CD4-positive, alpha-beta memory T cell (primary cell): ENCODE data around the gene SFTPA2. TPM values are rescaled to one million over a fixed set of nuclear protein-coding genes. Genes with fewer than 3 reads are reported as not detected.
"Not testable (repeated sequence)": the region's sequence is repeated elsewhere in the genome, so short reads cannot be mapped to it uniquely, and the experiment has no call there.

ENCODE experiments used
- CTCF ChIA-PET: fragments of 350-600 bp; sonication (Branson Sonifier 250); formaldehyde crosslinking; loops from one replicate; lab custom pipeline; 2021; ENCODE audit warnings: inconsistent platforms; ENCODE audit not compliant: partially characterized antibody; lab: Charles Lee
- POLR2A ChIA-PET: fragments of 350-600 bp; sonication (Branson Sonifier 250); formaldehyde crosslinking; loops from one replicate; lab custom pipeline; 2021; ENCODE audit not compliant: partially characterized antibody; lab: Charles Lee
- DNase-seq, 5 donors: peaks; one replicate each; pipeline versions ENCODE4 v3.0.0 to v3.0.0-alpha.2; 2020 to 2022; ENCODE audit warnings: mixed read lengths in 1 of 5
- H3K27ac ChIP-seq: one replicate; pipeline ENCODE4 v1.7.0; 2013; ENCODE audit warnings: low read depth, low read length
- H3K27me3 ChIP-seq: 2 replicates; pipeline ENCODE4 v1.7.0; 2013; ENCODE audit warnings: mild to moderate bottlenecking, low read length, moderate library complexity; ENCODE audit not compliant: insufficient read depth
- H3K36me3 ChIP-seq: 2 replicates; pipeline ENCODE4 v1.7.0; 2013; ENCODE audit warnings: mild to moderate bottlenecking, low read length, moderate library complexity; ENCODE audit not compliant: insufficient read depth
- H3K4me1 ChIP-seq: 2 replicates; pipeline ENCODE4 v1.7.0; 2013; ENCODE audit warnings: mild to moderate bottlenecking, low read length, moderate library complexity; ENCODE audit not compliant: insufficient read depth
- H3K4me3 ChIP-seq, 2 donors: one replicate each; pipeline ENCODE4 v1.7.0; 2013; ENCODE audit warnings: low read length in 2 of 2, mild to moderate bottlenecking in 1 of 2
- H3K9me3 ChIP-seq, 2 donors: one replicate each; pipeline ENCODE4 v1.7.0; 2013; ENCODE audit warnings: low read length in 2 of 2, control low read depth in 1 of 2; ENCODE audit not compliant: control insufficient read depth in 1 of 2
- H3K27ac Mint-ChIP-seq, 7 donors: one replicate each; pipeline ENCODE4 v1.8.0; 2020 to 2021; ENCODE audit warnings: mixed read lengths in 7 of 7, mild to moderate bottlenecking in 6 of 7, inconsistent platforms in 3 of 7, moderate library complexity in 3 of 7
- H3K27me3 Mint-ChIP-seq, 2 donors: one replicate each; pipeline ENCODE4 v1.8.0; 2020 to 2021; ENCODE audit warnings: mixed read lengths in 2 of 2
- H3K36me3 Mint-ChIP-seq, 2 donors: one replicate each; pipeline ENCODE4 v1.8.0; 2020 to 2021; ENCODE audit warnings: mixed read lengths in 2 of 2, inconsistent platforms in 1 of 2, mild to moderate bottlenecking in 1 of 2
- H3K4me1 Mint-ChIP-seq, 4 donors: one replicate each; pipeline ENCODE4 v1.8.0; 2020 to 2021; ENCODE audit warnings: mixed read lengths in 4 of 4, mild to moderate bottlenecking in 1 of 4
- H3K4me3 Mint-ChIP-seq, 8 donors: one replicate each; pipeline ENCODE4 v1.8.0; 2020 to 2021; ENCODE audit warnings: mixed read lengths in 8 of 8, mild to moderate bottlenecking in 7 of 8, moderate library complexity in 6 of 8, inconsistent platforms in 3 of 8
- H3K9me3 Mint-ChIP-seq, 8 donors: one replicate each; pipeline ENCODE4 v1.8.0; 2020 to 2021; ENCODE audit warnings: mixed read lengths in 8 of 8, mild to moderate bottlenecking in 5 of 8, inconsistent platforms in 3 of 8, moderate library complexity in 1 of 8
- intact Hi-C: fragments of 100-400 bp; cut with micrococcal nuclease; formaldehyde crosslinking; loops from one replicate; pipeline ENCODE4 v1.15.1; 2023
- polyA plus RNA-seq, 2 donors: library from polyadenylated mRNA; unstranded; fragments of 300-500 nt; fragmentation: Illumina TruSeq; gene quantifications; one replicate each; pipeline ENCODE4 v1.2.3, GENCODE V29; 2021
- total RNA-seq, 2 experiments: library from RNA; stranded (reverse); gene quantifications; one replicate each; pipeline ENCODE4 v1.2.3, GENCODE V29; 2021

SFTPA2 gene
- total and polyA plus RNA-seq, 4 experiments from 2014 or later: not detected

GRCh38 chr10:79511891-79512583 lies 48.2 kb downstream of the SFTPA2 start, which contains the start of gene EIF5AL1:
Gene EIF5AL1, plus strand, starts transcription at chr10:79512533. Its CDS starts 117 bp downstream, at chr10:79512650.
- DNase-seq, H3K4me3 ChIP-seq, H3K27me3 Mint-ChIP-seq, H3K27me3 ChIP-seq, POLR2A ChIA-PET, H3K4me1 ChIP-seq, H3K27ac ChIP-seq, H3K9me3 ChIP-seq, H3K4me3 Mint-ChIP-seq, H3K36me3 ChIP-seq, CTCF ChIA-PET, H3K36me3 Mint-ChIP-seq, intact Hi-C loops, H3K27ac Mint-ChIP-seq, H3K9me3 Mint-ChIP-seq, H3K4me1 Mint-ChIP-seq: not testable (repeated sequence)

- H3K9me3 Mint-ChIP-seq, DNase-seq, CTCF ChIA-PET, H3K4me1 Mint-ChIP-seq, H3K27ac ChIP-seq, H3K27ac Mint-ChIP-seq, H3K4me1 ChIP-seq, intact Hi-C loops, POLR2A ChIA-PET, H3K27me3 ChIP-seq, H3K4me3 ChIP-seq, H3K4me3 Mint-ChIP-seq, H3K36me3 ChIP-seq, H3K9me3 ChIP-seq, H3K36me3 Mint-ChIP-seq: not testable (repeated sequence)
- peaks cover 5 to 10% of the 10 kb centered on the region in 2 donors for H3K27me3 Mint-ChIP-seq
Observed at GRCh38 chr10:79509934-79510508, 50.2 kb downstream of the SFTPA2 start.

DNA sequence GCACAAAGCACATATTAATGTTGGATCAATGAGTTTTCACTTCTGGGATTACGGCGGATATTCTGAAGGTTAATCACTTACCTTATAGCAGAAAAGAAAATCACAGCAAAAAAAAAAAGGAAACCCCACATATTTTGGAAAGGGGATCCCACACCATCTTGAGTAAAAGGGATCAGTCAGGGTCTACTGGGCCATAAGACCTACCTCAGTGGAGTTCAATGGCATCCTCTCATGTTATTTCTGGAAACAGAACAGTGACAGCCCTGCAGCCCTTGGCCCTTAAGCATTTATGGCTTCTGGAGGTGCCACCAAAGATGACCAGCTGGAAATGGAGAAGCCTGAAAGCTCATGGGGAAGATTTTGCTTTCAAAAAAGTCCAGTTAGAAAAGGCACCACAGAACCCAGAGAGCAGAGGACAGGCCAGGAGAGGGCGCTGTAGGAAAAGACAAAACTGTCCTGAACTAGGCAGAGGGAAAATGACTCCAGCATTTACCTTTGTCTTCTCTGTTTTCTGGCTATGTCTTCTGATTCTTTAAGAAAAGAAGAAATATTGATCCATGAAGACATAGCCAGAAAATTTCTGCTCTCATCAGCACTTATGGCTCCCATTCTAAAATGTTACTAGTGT lies 50.8 kb downstream of the SFTPA2 start:
- not testable (repeated sequence) for H3K36me3 ChIP-seq, H3K4me1 Mint-ChIP-seq

GRCh38 chr10:79508245-79508644 lies 52.0 kb downstream of the SFTPA2 start:
- H3K27me3 ChIP-seq, CTCF ChIA-PET, H3K36me3 ChIP-seq, H3K4me3 ChIP-seq, H3K9me3 Mint-ChIP-seq, POLR2A ChIA-PET, intact Hi-C loops, DNase-seq, H3K27ac Mint-ChIP-seq, H3K4me1 ChIP-seq, H3K4me3 Mint-ChIP-seq, H3K9me3 ChIP-seq, H3K27ac ChIP-seq, H3K36me3 Mint-ChIP-seq, H3K4me1 Mint-ChIP-seq: not testable (repeated sequence)
- peaks cover 5 to 10% of the 10 kb centered on the region in 2 donors for H3K27me3 Mint-ChIP-seq

More for the DNA sequence above, 50.8 kb downstream of the SFTPA2 start:
- H3K27ac ChIP-seq, H3K9me3 ChIP-seq, H3K4me3 ChIP-seq, H3K4me1 ChIP-seq, intact Hi-C loops, H3K27ac Mint-ChIP-seq, H3K27me3 ChIP-seq, CTCF ChIA-PET, H3K4me3 Mint-ChIP-seq, DNase-seq, H3K36me3 Mint-ChIP-seq, POLR2A ChIA-PET, H3K9me3 Mint-ChIP-seq: not testable (repeated sequence)
- peaks cover 5 to 10% of the 10 kb centered on the region in 2 donors for H3K27me3 Mint-ChIP-seq

DNA sequence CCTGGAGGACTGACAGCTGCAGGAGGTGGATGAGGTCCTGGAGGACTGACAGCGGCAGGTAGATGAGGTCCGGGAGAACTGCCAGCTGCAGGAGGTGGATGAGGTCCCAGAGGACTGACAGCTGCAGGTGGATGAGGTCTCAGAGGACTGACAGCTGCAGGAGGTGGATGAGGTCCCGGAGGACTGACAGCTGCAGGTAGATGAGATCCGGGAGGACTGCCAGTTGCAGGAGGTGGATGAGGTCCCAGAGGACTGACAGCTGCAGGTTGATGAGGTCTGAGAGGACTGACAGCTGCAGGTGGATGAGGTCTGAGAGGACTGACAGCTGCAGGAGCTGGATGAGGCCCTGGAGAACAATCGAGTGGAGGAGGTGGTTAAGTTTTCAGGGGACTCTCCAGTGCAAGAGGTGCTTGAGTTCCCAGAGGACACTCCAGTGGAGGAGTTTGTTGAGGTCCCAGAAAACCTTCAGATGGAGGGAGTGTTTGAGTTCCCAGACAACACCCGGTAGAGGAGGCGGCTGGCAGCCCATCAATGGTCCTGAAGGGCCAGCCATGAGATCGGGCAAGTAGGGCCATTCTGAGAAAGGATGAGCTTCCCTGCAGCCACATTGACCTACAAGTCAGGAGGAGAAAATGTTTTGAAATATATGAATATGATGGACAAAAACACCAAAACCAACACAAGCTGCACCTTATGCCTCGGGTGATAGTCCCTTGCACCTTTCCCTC lies 52.6 kb downstream of the SFTPA2 start:
- no peak overlapping the region for H3K4me3 ChIP-seq
- no peak overlapping the region for H3K27ac ChIP-seq
- Mint-ChIP-seq H3K9me3 (no peaks in the 10 kb centered on the region), H3K27ac (no peak overlapping the region), H3K27me3 (peaks cover 10 to 15% of the 10 kb centered on the region in 2 donors), H3K4me1 (peaks cover 0 to 2% (median under 1%) of the 10 kb centered on the region in 4 donors), H3K4me3 (no peak overlapping the region), H3K36me3 (no peaks in the 10 kb centered on the region)
- no peaks in the 10 kb centered on the region for H3K9me3 ChIP-seq
- H3K27me3 ChIP-seq: no peaks in the 10 kb centered on the region
- H3K36me3 ChIP-seq: no peaks in the 10 kb centered on the region
- POLR2A ChIA-PET: no interaction called here
- DNase-seq: no peak
- intact Hi-C loops: no loop called here
- CTCF ChIA-PET: interaction anchor here (1.7 kb wide), 1 partner anchor 133 kb away, joined by 5 read pairs; no protein-coding TSS in a partner anchor
- H3K4me1 ChIP-seq: no peaks in the 10 kb centered on the region

Other genes with a start within 250 kb of the SFTPA2 start
- 10 to 100 TPM; 26.3 to 33.7 TPM for gene PPIF, start 212.9 kb downstream of the SFTPA2 start, total RNA-seq
- gene PPIF, start 212.9 kb downstream of the SFTPA2 start, polyA plus RNA-seq: 10 to 100 TPM; 10.6 to 13.1 TPM
- 1 to 10 TPM; 1.7 to 1.9 TPM for gene ZCCHC24, start 114.8 kb downstream of the SFTPA2 start, total RNA-seq
- under 1 TPM; 0.30 to 0.79 TPM for gene ZCCHC24, start 114.8 kb downstream of the SFTPA2 start, polyA plus RNA-seq
- under 1 TPM; 0.73 to 0.94 TPM for gene EIF5AL1, start 47.9 kb downstream of the SFTPA2 start, total RNA-seq
- gene EIF5AL1, start 47.9 kb downstream of the SFTPA2 start, polyA plus RNA-seq: under 1 TPM; 0.16 to 0.43 TPM
- gene SFTPA1, start 50.5 kb upstream of the SFTPA2 start, total RNA-seq: not detected
- gene SFTPA1, start 50.5 kb upstream of the SFTPA2 start, polyA plus RNA-seq: not detected
- 1 to 10 TPM; 1.8 to 1.9 TPM for gene NUTM2B, start 142.8 kb upstream of the SFTPA2 start, total RNA-seq
- under 1 TPM in 1 of 2 donors, not detected in 1; 0.14 TPM for gene NUTM2B, start 142.8 kb upstream of the SFTPA2 start, polyA plus RNA-seq